Measurements from ENCODE around the gene FAM174C. TPM values are rescaled to one million over a fixed set of nuclear protein-coding genes. Genes with fewer than 3 reads are reported as not detected.

FAM174C gene
- polyA plus RNA-seq, 1 of the 3 experiments (the other 2 are of a cell fraction) = 78.0 TPM

GRCh38 chr19:1241417-1242095, 33.8 kb upstream of the FAM174C start, which contains the start of gene ATP5F1D:
TSS of gene ATP5F1D (plus strand) at chr19:1241751. CDS start at chr19:1241851, 100 bp downstream.
- H3K9me2 ChIP-seq = no peaks in the 10 kb centered on the region
- H3K79me2 ChIP-seq (ENCODE audit: insufficient read depth) = peaks cover 32% of the 10 kb centered on the region
- ChIA-PET CTCF (interaction anchor here (1.0 to 9.7 kb wide), 15 partner anchors 16 to 386 kb away, joined by 3 to 594 read pairs (median 5); partner anchors contain the start of gene CIRBP), POLR2A (interaction anchor here (0.9 to 4.3 kb wide), 4 partner anchors 12 to 216 kb away, joined by 3 to 49 read pairs (median 5); partner anchors contain the start of gene CIRBP)
- 8% methylated on average over 13 of the region's 79 CpGs for WGBS (ENCODE audit: low lambda C conversion rate)
- H3K36me3 ChIP-seq (replicated peaks in 1 of 2; ENCODE audit: control insufficient read depth in 1 of 2, insufficient read depth in 2 of 2, low read length in 1 of 2) = no peaks in the 10 kb centered on the region
- H3K27ac ChIP-seq (ENCODE audit: low read depth in 2 of 2, low read length in 1 of 2) = peak within 1 kb of the TSS; percentile 55 to 83
- DNase-seq = peak; percentile 93
- peak within 1 kb of the TSS; percentile 99 for H3K4me2 ChIP-seq
- peak within 1 kb of the TSS; percentile 88 for H3K9ac ChIP-seq
- peaks cover 6% of the 10 kb centered on the region; the same call in 1 of the 2 replicates for H4K20me1 ChIP-seq (ENCODE audit: insufficient read depth)
- H2AFZ ChIP-seq (ENCODE audit: low read depth) = peak within 1 kb of the TSS; percentile 80; the same call in 1 of the 2 replicates
- H3K4me3 ChIP-seq (ENCODE audit: low read depth in 2 of 2, low read length in 1 of 2) = peak within 1 kb of the TSS; percentile 85 to 91
- peaks cover 22 to 51% of the 10 kb centered on the region in 2 experiments; a peak in 3 of 4 replicates for H3K4me1 ChIP-seq (ENCODE audit: control insufficient read depth in 1 of 2, insufficient read depth in 2 of 2, low read depth in 1 of 2, low read length in 1 of 2)
- H3K9me3 ChIP-seq = no peaks in the 10 kb centered on the region
- peaks cover 46% of the 10 kb centered on the region for H3F3A ChIP-seq (replicated peaks; ENCODE audit: insufficient read depth)
- H3K27me3 ChIP-seq (ENCODE audit: insufficient read depth) = no peaks in the 10 kb centered on the region
- TF ChIP-seq SMC3 (IDR thresholded peaks at IDR 0.05; ENCODE audit: low read depth, low read length) = no peak
- TF ChIP-seq, protein P1, sequence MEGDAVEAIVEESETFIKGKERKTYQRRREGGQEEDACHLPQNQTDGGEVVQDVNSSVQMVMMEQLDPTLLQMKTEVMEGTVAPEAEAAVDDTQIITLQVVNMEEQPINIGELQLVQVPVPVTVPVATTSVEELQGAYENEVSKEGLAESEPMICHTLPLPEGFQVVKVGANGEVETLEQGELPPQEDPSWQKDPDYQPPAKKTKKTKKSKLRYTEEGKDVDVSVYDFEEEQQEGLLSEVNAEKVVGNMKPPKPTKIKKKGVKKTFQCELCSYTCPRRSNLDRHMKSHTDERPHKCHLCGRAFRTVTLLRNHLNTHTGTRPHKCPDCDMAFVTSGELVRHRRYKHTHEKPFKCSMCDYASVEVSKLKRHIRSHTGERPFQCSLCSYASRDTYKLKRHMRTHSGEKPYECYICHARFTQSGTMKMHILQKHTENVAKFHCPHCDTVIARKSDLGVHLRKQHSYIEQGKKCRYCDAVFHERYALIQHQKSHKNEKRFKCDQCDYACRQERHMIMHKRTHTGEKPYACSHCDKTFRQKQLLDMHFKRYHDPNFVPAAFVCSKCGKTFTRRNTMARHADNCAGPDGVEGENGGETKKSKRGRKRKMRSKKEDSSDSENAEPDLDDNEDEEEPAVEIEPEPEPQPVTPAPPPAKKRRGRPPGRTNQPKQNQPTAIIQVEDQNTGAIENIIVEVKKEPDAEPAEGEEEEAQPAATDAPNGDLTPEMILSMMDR (IDR thresholded peaks at IDR 0.05) = no peak
- 0 out of 2 replicates have a peak, but pooled peaks have one; percentile 21 for TF ChIP-seq SIN3A (IDR thresholded peaks at IDR 0.05; ENCODE audit: borderline replicate concordance, low read depth, low read length)
- no peak for TF ChIP-seq RAD21 (IDR thresholded peaks at IDR 0.05; ENCODE audit: low read length)
- TF ChIP-seq, protein P2, sequence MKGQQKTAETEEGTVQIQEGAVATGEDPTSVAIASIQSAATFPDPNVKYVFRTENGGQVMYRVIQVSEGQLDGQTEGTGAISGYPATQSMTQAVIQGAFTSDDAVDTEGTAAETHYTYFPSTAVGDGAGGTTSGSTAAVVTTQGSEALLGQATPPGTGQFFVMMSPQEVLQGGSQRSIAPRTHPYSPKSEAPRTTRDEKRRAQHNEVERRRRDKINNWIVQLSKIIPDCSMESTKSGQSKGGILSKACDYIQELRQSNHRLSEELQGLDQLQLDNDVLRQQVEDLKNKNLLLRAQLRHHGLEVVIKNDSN (IDR thresholded peaks at IDR 0.05; ENCODE audit: borderline replicate concordance, low read depth) = no peak
- peak; percentile 91 for TF ChIP-seq CHD2 (IDR thresholded peaks at IDR 0.05; ENCODE audit: low read length, partially characterized antibody)
- no peak for TF ChIP-seq MEF2A (IDR thresholded peaks at IDR 0.05; ENCODE audit: borderline replicate concordance, low read depth)
- TF ChIP-seq GATA2 (CRISPR knock-in tag; IDR thresholded peaks at IDR 0.05) = no peak
- TF ChIP-seq TCF12 (IDR thresholded peaks at IDR 0.05) = no peak
- TF ChIP-seq, protein P3, sequence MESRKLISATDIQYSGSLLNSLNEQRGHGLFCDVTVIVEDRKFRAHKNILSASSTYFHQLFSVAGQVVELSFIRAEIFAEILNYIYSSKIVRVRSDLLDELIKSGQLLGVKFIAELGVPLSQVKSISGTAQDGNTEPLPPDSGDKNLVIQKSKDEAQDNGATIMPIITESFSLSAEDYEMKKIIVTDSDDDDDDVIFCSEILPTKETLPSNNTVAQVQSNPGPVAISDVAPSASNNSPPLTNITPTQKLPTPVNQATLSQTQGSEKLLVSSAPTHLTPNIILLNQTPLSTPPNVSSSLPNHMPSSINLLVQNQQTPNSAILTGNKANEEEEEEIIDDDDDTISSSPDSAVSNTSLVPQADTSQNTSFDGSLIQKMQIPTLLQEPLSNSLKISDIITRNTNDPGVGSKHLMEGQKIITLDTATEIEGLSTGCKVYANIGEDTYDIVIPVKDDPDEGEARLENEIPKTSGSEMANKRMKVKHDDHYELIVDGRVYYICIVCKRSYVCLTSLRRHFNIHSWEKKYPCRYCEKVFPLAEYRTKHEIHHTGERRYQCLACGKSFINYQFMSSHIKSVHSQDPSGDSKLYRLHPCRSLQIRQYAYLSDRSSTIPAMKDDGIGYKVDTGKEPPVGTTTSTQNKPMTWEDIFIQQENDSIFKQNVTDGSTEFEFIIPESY (IDR thresholded peaks at IDR 0.05; ENCODE audit: borderline replicate concordance, low read depth) = no peak
- no peak for TF ChIP-seq EP300 (IDR thresholded peaks at IDR 0.05; ENCODE audit: borderline replicate concordance in 1 of 2, low read depth in 1 of 2, low read length in 1 of 2)
- peak; percentile 4; the same call in 1 of the 2 replicates for TF ChIP-seq TAF1 (IDR thresholded peaks at IDR 0.05; ENCODE audit: borderline replicate concordance, low read depth, low read length)
- 0 out of 2 replicates have a peak, but pooled peaks have one; percentile 34 for TF ChIP-seq YY1 (IDR thresholded peaks at IDR 0.05; ENCODE audit: low read depth)
- TF ChIP-seq, protein P4, sequence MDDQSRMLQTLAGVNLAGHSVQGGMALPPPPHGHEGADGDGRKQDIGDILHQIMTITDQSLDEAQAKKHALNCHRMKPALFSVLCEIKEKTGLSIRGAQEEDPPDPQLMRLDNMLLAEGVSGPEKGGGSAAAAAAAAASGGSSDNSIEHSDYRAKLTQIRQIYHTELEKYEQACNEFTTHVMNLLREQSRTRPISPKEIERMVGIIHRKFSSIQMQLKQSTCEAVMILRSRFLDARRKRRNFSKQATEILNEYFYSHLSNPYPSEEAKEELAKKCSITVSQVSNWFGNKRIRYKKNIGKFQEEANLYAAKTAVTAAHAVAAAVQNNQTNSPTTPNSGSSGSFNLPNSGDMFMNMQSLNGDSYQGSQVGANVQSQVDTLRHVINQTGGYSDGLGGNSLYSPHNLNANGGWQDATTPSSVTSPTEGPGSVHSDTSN (IDR thresholded peaks at IDR 0.05) = no peak
- TF ChIP-seq MXI1 (IDR thresholded peaks at IDR 0.05; ENCODE audit: low read depth, low read length) = peak; percentile 78; the same call in 1 of the 2 replicates
- TF ChIP-seq REST (IDR thresholded peaks at IDR 0.05; ENCODE audit: low read depth, low read length) = no peak
- TF ChIP-seq TEAD4 (IDR thresholded peaks at IDR 0.05; ENCODE audit: borderline replicate concordance, insufficient read depth) = no peak
- no peak for TF ChIP-seq RXRA (IDR thresholded peaks at IDR 0.05; ENCODE audit: borderline replicate concordance, low read depth)
- no peak for TF ChIP-seq FOXJ3 (CRISPR knock-in tag; IDR thresholded peaks at IDR 0.05)
- no peak for TF ChIP-seq JUND (IDR thresholded peaks at IDR 0.05)
- TF ChIP-seq ELF1 (IDR thresholded peaks at IDR 0.05) = peak; percentile 57
- TF ChIP-seq FOXM1 (IDR thresholded peaks at IDR 0.05; ENCODE audit: low read depth) = no peak
- peak; percentile 7; the same call in 1 of the 2 replicates for TF ChIP-seq POLR2AphosphoS5 (IDR thresholded peaks at IDR 0.05; ENCODE audit: low read depth, low read length)
- TF ChIP-seq NFIC (IDR thresholded peaks at IDR 0.05; ENCODE audit: borderline replicate concordance) = no peak
- TF ChIP-seq NRF1 (IDR thresholded peaks at IDR 0.05; ENCODE audit: low read depth, low read length) = peak; percentile 68

Measured in SK-N-SH (cell line).